ENCODE data around the gene FEV. TPM values are rescaled to one million over a fixed set of nuclear protein-coding genes. Genes with fewer than 3 reads are reported as not detected.

The FEV gene
- total and polyA plus RNA-seq, 8 donors: 0.35 to 32.6 (median 1.4) TPM

- FAIRE-seq: no peak
- Histone ChIP-seq H3K9me3 (no peaks in the 10 kb centered on the region), H3K27me3 (peaks cover 0 to 1% (median 0%) of the 10 kb centered on the region in 4 donors), H3K36me3 (no peaks in the 10 kb centered on the region), H3K4me3 (peak overlapping the region; percentile 46 to 83 (median 59)), H3K27ac (peak overlapping the region; percentile 92 to 97 (median 96)), H3K4me1 (peaks cover 3 to 25% (median 7%) of the 10 kb centered on the region in 3 donors)
- no peak for TF ChIP-seq CTCF (IDR thresholded peaks at IDR 0.05)
- 18 to 29% methylated on average over 9 of the region's 9 CpGs for WGBS, 2 donors
- ATAC-seq: no peak
- intact Hi-C loops (cut with DNase I): no loop called here
- peak in 5 of 6 donors; percentile 54 to 89 (median 58) for DNase-seq
Observed at GRCh38 chr2:218999881-219000568, 15.0 kb upstream of the FEV start.

GRCh38 chr2:218999021-218999880 lies 14.3 kb upstream of the FEV start:
- intact Hi-C loops (cut with DNase I): no loop called here
- TF ChIP-seq CTCF (IDR thresholded peaks at IDR 0.05): no peak
- Histone ChIP-seq H3K27me3 (peaks cover 0 to 4% (median 0%) of the 10 kb centered on the region in 4 donors), H3K27ac (peak overlapping the region; percentile 26 to 97 (median 68)), H3K36me3 (no peaks in the 10 kb centered on the region), H3K4me1 (peaks cover 3 to 25% (median 7%) of the 10 kb centered on the region in 3 donors), H3K4me3 (peak overlapping the region in 1 of 4 donors; percentile 83), H3K9me3 (no peaks in the 10 kb centered on the region)
- FAIRE-seq (no peak), DNase-seq (peak in 3 of 6 donors; percentile 27 to 59 (median 45)), ATAC-seq (no peak)
- WGBS, 2 donors: 37 to 53% methylated on average over 9 to 10 of the region's 10 CpGs

GRCh38 chr2:218998414-218999002 lies 13.5 kb upstream of the FEV start:
- intact Hi-C loops (cut with DNase I): no loop called here
- Histone ChIP-seq H3K4me1 (peaks cover 8 to 28% (median 15%) of the 10 kb centered on the region in 3 donors), H3K36me3 (no peaks in the 10 kb centered on the region), H3K27ac (peak overlapping the region in 3 of 4 donors; percentile 26 to 88 (median 39)), H3K4me3 (no peak overlapping the region), H3K27me3 (peaks cover 0 to 9% (median 0%) of the 10 kb centered on the region in 4 donors), H3K9me3 (no peaks in the 10 kb centered on the region)
- 33 to 34% methylated on average over 12 of the region's 12 CpGs for WGBS, 2 donors
- TF ChIP-seq CTCF (IDR thresholded peaks at IDR 0.05): no peak
- DNase-seq (peak in 2 of 6 donors; percentile 45 to 46), FAIRE-seq (no peak), ATAC-seq (no peak)

GRCh38 chr2:218997731-218998130 lies 12.7 kb upstream of the FEV start:
- ATAC-seq: no peak
- intact Hi-C loops (cut with DNase I): no loop called here
- peak in 1 of 6 donors; percentile 29 for DNase-seq
- H3K4me3 ChIP-seq: no peak overlapping the region
- peak overlapping the region; percentile 82 to 90 (median 86) for H3K27ac ChIP-seq
- H3K9me3 ChIP-seq: no peaks in the 10 kb centered on the region
- 27 to 38% methylated on average over 1 to 2 of the region's 2 CpGs for WGBS, 2 donors
- TF ChIP-seq CTCF (IDR thresholded peaks at IDR 0.05): no peak
- H3K4me1 ChIP-seq: peaks cover 10 to 30% (median 19%) of the 10 kb centered on the region in 3 donors
- no peaks in the 10 kb centered on the region for H3K36me3 ChIP-seq
- H3K27me3 ChIP-seq: peaks cover 0 to 9% (median 0%) of the 10 kb centered on the region in 4 donors
- no peak for FAIRE-seq
